Ramos (cell line): ENCODE results near the gene CD7.

Experiments used
- in situ Hi-C: fragments of 300-500 bp; cut with MboI; formaldehyde crosslinking; loops from one replicate; pipeline ENCODE4 v1.14.3; 2022; ENCODE audit warnings: low sequenced_read_pairs; ENCODE audit not compliant: unreplicated experiment

CD7 gene

GRCh38 chr17:82318772-82319606, 1.6 kb upstream of the CD7 start:
- in situ Hi-C loops, result no loop called here

GRCh38 chr17:82318169-82318498, 726 bp upstream of the CD7 start:
- in situ Hi-C loops, result no loop called here

GRCh38 chr17:82316651-82317393, 586 bp downstream of the CD7 start:
- in situ Hi-C loops, result no loop called here

- in situ Hi-C loops, result no loop called here
Measured at GRCh38 chr17:82315703-82316358, 1.6 kb downstream of the CD7 start.

GRCh38 chr17:82314727-82315605, 2.4 kb downstream of the CD7 start:
- in situ Hi-C loops, result no loop called here

- in situ Hi-C loops, result no loop called here
Measured at GRCh38 chr17:82314012-82314726, 3.2 kb downstream of the CD7 start.

- in situ Hi-C loops, result no loop called here
Measured at GRCh38 chr17:82313195-82314011, 4.0 kb downstream of the CD7 start.

- in situ Hi-C loops, result no loop called here
Measured at GRCh38 chr17:82311971-82312370, 5.4 kb downstream of the CD7 start.

GRCh38 chr17:82310877-82311276, 6.5 kb downstream of the CD7 start:
- in situ Hi-C loops, result no loop called here

- in situ Hi-C loops, result no loop called here
Measured at GRCh38 chr17:82309656-82310570, 7.5 kb downstream of the CD7 start.

- in situ Hi-C loops, result no loop called here
Measured at GRCh38 chr17:82305727-82306300, 11.6 kb downstream of the CD7 start.

GRCh38 chr17:82304826-82305726, 12.3 kb downstream of the CD7 start:
- in situ Hi-C loops, result no loop called here

- in situ Hi-C loops, result no loop called here
Measured at GRCh38 chr17:82303944-82304808, 13.2 kb downstream of the CD7 start.

- in situ Hi-C loops, result no loop called here
Measured at GRCh38 chr17:82302991-82303943, 14.1 kb downstream of the CD7 start.
